SK-N-SH (cell line): ENCODE results near the gene BCAS3. TPM values are rescaled to one million over a fixed set of nuclear protein-coding genes. Genes with fewer than 3 reads are reported as not detected.

Source experiments
- CTCF ChIA-PET: fragments of 300-600, 350-600 bp; formaldehyde crosslinking; extraction: SDS; loops from one replicate; lab custom pipeline; 2021; lab: Yijun Ruan, JAX
- POLR2A ChIA-PET: fragments of 350-600 bp; sonication (Branson Sonifier 250); formaldehyde crosslinking; extraction: SDS; loops from one replicate; lab custom pipeline; 2020; ENCODE audit warnings: antibody characterized with exemption, inconsistent platforms; lab: Yijun Ruan, JAX
- DNase-seq: peaks from one replicate; pipeline ENCODE4 v3.0.0; 2012
- H2AFZ ChIP-seq: fragments of 200-600 bp; sonication (generic); 2 replicates; pipeline ENCODE4 v1.8.1; 2016; ENCODE audit warnings: antibody characterized with exemption, mild to moderate bottlenecking, low read depth
- H3F3A ChIP-seq: fragments of 200-600 bp; sonication (generic); replicated peaks from 2 replicates; pipeline ENCODE3; 2016; ENCODE audit warnings: antibody characterized with exemption, mild to moderate bottlenecking; ENCODE audit not compliant: insufficient read depth
- H3K27ac ChIP-seq, 2 experiments: fragments of 200-500 bp in 1 of 2; fragments of 200-600 bp in 1 of 2; sonication (Bioruptor generic) in 1 of 2; sonication (generic), shearing (Covaris generic) in 1 of 2; 2 replicates each; pipeline versions ENCODE4 v1.5.1 to v1.6.1; 2014 to 2016; ENCODE audit warnings: low read depth in 2 of 2, inconsistent platforms in 1 of 2, low read length in 1 of 2, mild to moderate bottlenecking in 1 of 2, mixed read lengths in 1 of 2
- H3K27me3 ChIP-seq: fragments of 200-600 bp; sonication (generic), shearing (Covaris generic); 2 replicates; pipeline ENCODE4 v1.6.1; 2016; ENCODE audit warnings: mixed run types; ENCODE audit not compliant: insufficient read depth
- H3K36me3 ChIP-seq, 2 experiments: fragments of 200-500 bp in 1 of 2; fragments of 200-600 bp in 1 of 2; sonication (Bioruptor generic) in 1 of 2; sonication (generic) in 1 of 2; replicated peaks in 1 of 2; 2 replicates each; pipeline versions ENCODE3 to v1.5.1; 2014 to 2016; ENCODE audit warnings: low read length in 1 of 2, mild to moderate bottlenecking in 1 of 2; ENCODE audit not compliant: insufficient read depth in 2 of 2, control insufficient read depth in 1 of 2
- H3K4me1 ChIP-seq, 2 experiments: fragments of 200-500 bp in 1 of 2; fragments of 200-600 bp in 1 of 2; sonication (Bioruptor generic) in 1 of 2; sonication (generic), shearing (Covaris generic) in 1 of 2; 2 replicates each; pipeline versions ENCODE4 v1.5.1 to v1.6.1; 2014 to 2016; ENCODE audit warnings: low read depth in 1 of 2, low read length in 1 of 2, mixed run types in 1 of 2; ENCODE audit not compliant: insufficient read depth in 2 of 2, control insufficient read depth in 1 of 2
- H3K4me2 ChIP-seq: fragments of 200-600 bp; sonication (generic), shearing (Covaris generic); 2 replicates; pipeline ENCODE4 v1.6.1; 2017; ENCODE audit warnings: mixed run types
- H3K4me3 ChIP-seq, 2 experiments: fragments of 200-500 bp in 1 of 2; fragments of 200-600 bp in 1 of 2; sonication (Bioruptor generic) in 1 of 2; sonication (generic), shearing (Covaris generic) in 1 of 2; 2 replicates each; pipeline versions ENCODE4 v1.5.1 to v1.8.1; 2014 to 2016; ENCODE audit warnings: low read depth in 2 of 2, inconsistent platforms in 1 of 2, low read length in 1 of 2, mild to moderate bottlenecking in 1 of 2, mixed read lengths in 1 of 2, moderate library complexity in 1 of 2
- H3K79me2 ChIP-seq: fragments of 200-600 bp; sonication (generic); 2 replicates; pipeline ENCODE4 v1.8.1; 2017; ENCODE audit warnings: mild to moderate bottlenecking; ENCODE audit not compliant: insufficient read depth
- H3K9ac ChIP-seq: fragments of 200-600 bp; sonication (generic); 2 replicates; pipeline ENCODE4 v1.6.1; 2017; ENCODE audit warnings: mixed run types
- H3K9me2 ChIP-seq: fragments of 200-600 bp; sonication (generic); 2 replicates; pipeline ENCODE4 v1.6.1; 2017; ENCODE audit warnings: mixed run types
- H3K9me3 ChIP-seq: fragments of 200-600 bp; sonication (generic); 2 replicates; pipeline ENCODE4 v1.6.1; 2017; ENCODE audit warnings: mixed run types, mild to moderate bottlenecking, moderate library complexity
- H4K20me1 ChIP-seq: fragments of 200-600 bp; sonication (generic); 2 replicates; pipeline ENCODE4 v1.6.1; 2017; ENCODE audit warnings: mild to moderate bottlenecking, mixed run types; ENCODE audit not compliant: insufficient read depth
- EZH2phosphoT487 ChIP-seq: fragments of 200-600 bp; sonication (generic); IDR thresholded peaks from 2 replicates; pipeline ENCODE4 v1.6.1; 2017; ENCODE audit warnings: low read depth, mixed run types, mild to moderate bottlenecking, antibody characterized with exemption, moderate library complexity, borderline replicate concordance
- GATA2 ChIP-seq: sonication (generic); formaldehyde crosslinking; IDR thresholded peaks from 2 replicates; pipeline ENCODE4 v1.5.0; 2020; ENCODE audit warnings: mild to moderate bottlenecking, missing genetic modification reagents
- JUND ChIP-seq: IDR thresholded peaks from 2 replicates; pipeline ENCODE4 v1.4.0; 2012
- MEF2A ChIP-seq: IDR thresholded peaks from 2 replicates; pipeline ENCODE4 v1.4.0; 2012; ENCODE audit warnings: low read depth, borderline replicate concordance
- POLR2AphosphoS5 ChIP-seq: IDR thresholded peaks from 2 replicates; pipeline ENCODE4 v1.6.1; 2012; ENCODE audit warnings: low read depth, low read length
- SIN3A ChIP-seq: IDR thresholded peaks from 2 replicates; pipeline ENCODE4 v1.6.1; 2012; ENCODE audit warnings: low read depth, mild to moderate bottlenecking, low read length, moderate library complexity, borderline replicate concordance
- SMC3 ChIP-seq: IDR thresholded peaks from 2 replicates; pipeline ENCODE4 v1.6.1; 2012; ENCODE audit warnings: low read depth, low read length, improper control_type of control experiment
- TCF12 ChIP-seq: IDR thresholded peaks from 2 replicates; pipeline ENCODE4 v1.4.0; 2012
- YY1 ChIP-seq: IDR thresholded peaks from 2 replicates; pipeline ENCODE4 v1.4.0; 2012; ENCODE audit warnings: low read depth, mild to moderate bottlenecking
- WGBS: methylation state at CpG from one replicate; pipeline ENCODE4 v1.1.6; 2017; ENCODE audit warnings: low lambda C conversion rate; 5-methylcytosine and 5-hydroxymethylcytosine counted together
- polyA plus RNA-seq, 3 experiments: library from polyadenylated mRNA; depleted of rRNA; stranded (reverse); fragments of >200 nt; gene quantifications; 2 replicates each; pipeline ENCODE4 v1.2.3, GENCODE V29; 2012
- TF ChIP-seq, protein P1 (sequence below): fragments of 200-600 bp; sonication (generic); IDR thresholded peaks from 2 replicates; pipeline ENCODE4 v1.6.1; 2017; ENCODE audit warnings: antibody characterized with exemption, mild to moderate bottlenecking, moderate library complexity

Gene BCAS3
- polyA plus RNA-seq, 1 of the 3 experiments (the other 2 are of a cell fraction), result 5.9 TPM

- no peak overlapping the region for H3K27ac ChIP-seq
- POLR2A ChIA-PET, result no interaction called here
- H4K20me1 ChIP-seq, result no peaks in the 10 kb centered on the region
- CTCF ChIA-PET, result no interaction called here
- no peaks in the 10 kb centered on the region for H3K36me3 ChIP-seq
- no peaks in the 10 kb centered on the region for H3K27me3 ChIP-seq
- no peak overlapping the region for H3K9ac ChIP-seq
- WGBS, result 45% methylated on average over 1 of the region's 1 CpG
- H3K9me2 ChIP-seq, result no peaks in the 10 kb centered on the region
- no peak overlapping the region for H3K4me3 ChIP-seq
- no peaks in the 10 kb centered on the region for H3F3A ChIP-seq
- H3K9me3 ChIP-seq, result peaks cover 12% of the 10 kb centered on the region; the same call in 1 of the 2 replicates
- no peak for TF ChIP-seq MEF2A
- TF ChIP-seq YY1, result no peak
- no peak for TF ChIP-seq TCF12
- TF ChIP-seq, protein P1, sequence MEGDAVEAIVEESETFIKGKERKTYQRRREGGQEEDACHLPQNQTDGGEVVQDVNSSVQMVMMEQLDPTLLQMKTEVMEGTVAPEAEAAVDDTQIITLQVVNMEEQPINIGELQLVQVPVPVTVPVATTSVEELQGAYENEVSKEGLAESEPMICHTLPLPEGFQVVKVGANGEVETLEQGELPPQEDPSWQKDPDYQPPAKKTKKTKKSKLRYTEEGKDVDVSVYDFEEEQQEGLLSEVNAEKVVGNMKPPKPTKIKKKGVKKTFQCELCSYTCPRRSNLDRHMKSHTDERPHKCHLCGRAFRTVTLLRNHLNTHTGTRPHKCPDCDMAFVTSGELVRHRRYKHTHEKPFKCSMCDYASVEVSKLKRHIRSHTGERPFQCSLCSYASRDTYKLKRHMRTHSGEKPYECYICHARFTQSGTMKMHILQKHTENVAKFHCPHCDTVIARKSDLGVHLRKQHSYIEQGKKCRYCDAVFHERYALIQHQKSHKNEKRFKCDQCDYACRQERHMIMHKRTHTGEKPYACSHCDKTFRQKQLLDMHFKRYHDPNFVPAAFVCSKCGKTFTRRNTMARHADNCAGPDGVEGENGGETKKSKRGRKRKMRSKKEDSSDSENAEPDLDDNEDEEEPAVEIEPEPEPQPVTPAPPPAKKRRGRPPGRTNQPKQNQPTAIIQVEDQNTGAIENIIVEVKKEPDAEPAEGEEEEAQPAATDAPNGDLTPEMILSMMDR, result no peak
- no peak for TF ChIP-seq JUND
- TF ChIP-seq GATA2, result no peak
- TF ChIP-seq SMC3, result no peak
- TF ChIP-seq POLR2AphosphoS5, result no peak
- H3K79me2 ChIP-seq, result no peaks in the 10 kb centered on the region
- no peaks in the 10 kb centered on the region; a peak in 1 of 4 replicates for H3K4me1 ChIP-seq
- no peak for DNase-seq
- no peak overlapping the region for H2AFZ ChIP-seq
- H3K4me2 ChIP-seq, result no peak overlapping the region
These were observed 413.4 kb downstream of the BCAS3 start for GRCh38 chr17:61091096-61091495.

DNA sequence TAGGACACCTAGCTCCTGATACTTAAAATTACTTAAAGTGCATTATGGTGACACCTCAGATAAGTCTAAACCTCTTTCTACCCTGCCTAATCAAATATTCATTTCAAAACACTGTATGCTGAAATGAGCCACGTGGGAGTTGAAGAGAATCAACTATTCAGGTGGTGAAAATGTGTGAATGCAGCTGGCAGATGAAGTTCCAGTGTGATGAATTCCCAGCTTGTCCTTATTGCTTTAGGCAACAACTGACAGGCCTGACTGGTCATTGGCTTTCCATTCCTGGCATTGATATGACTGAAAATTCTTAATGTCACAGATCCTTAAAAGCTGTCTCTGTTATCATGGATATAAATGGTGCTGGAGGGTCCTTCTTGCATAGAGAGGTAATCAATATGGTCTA, 420.1 kb downstream of the BCAS3 start:
- no peaks in the 10 kb centered on the region for H3K79me2 ChIP-seq
- TF ChIP-seq SIN3A, result no peak
- TF ChIP-seq, protein P1, result no peak
- no peak for TF ChIP-seq EZH2phosphoT487
- no peaks in the 10 kb centered on the region for H3F3A ChIP-seq
- H3K4me3 ChIP-seq, result no peak overlapping the region
- no peak overlapping the region for H2AFZ ChIP-seq
- 36% methylated on average over 1 of the region's 1 CpG for WGBS
- ChIA-PET POLR2A (no interaction called here), CTCF (no interaction called here)
- H3K27ac ChIP-seq, result no peak overlapping the region
- H3K4me2 ChIP-seq, result no peak overlapping the region
- H3K36me3 ChIP-seq, result no peaks in the 10 kb centered on the region
- H4K20me1 ChIP-seq, result no peaks in the 10 kb centered on the region
- DNase-seq, result no peak
- H3K9me2 ChIP-seq, result no peaks in the 10 kb centered on the region; the same call in 1 of the 2 replicates
- 0 out of 2 replicates have a peak, but pooled peaks cover 9% of the 10 kb centered on the region for H3K9me3 ChIP-seq
- H3K4me1 ChIP-seq, result no peaks in the 10 kb centered on the region
- no peaks in the 10 kb centered on the region for H3K27me3 ChIP-seq
- no peak overlapping the region for H3K9ac ChIP-seq
